ENCODE data around the gene LATS1.

LATS1 gene

GRCh38 chr6:149636124-149636523 lies 81.8 kb downstream of the LATS1 start:
- no peak overlapping the region for H2AFZ ChIP-seq (ENCODE audit: low read depth, low read length)
- H3K4me1 ChIP-seq (ENCODE audit: low read length) = peaks cover 27% of the 10 kb centered on the region
- H3K4me3 ChIP-seq (ENCODE audit: low read length) = no peak overlapping the region
- peaks cover 73% of the 10 kb centered on the region for H3K79me2 ChIP-seq (ENCODE audit: low read length)
- no peak overlapping the region for H3K27ac ChIP-seq (ENCODE audit: low read length)
- H3K36me3 ChIP-seq (replicated peaks; ENCODE audit: low read depth, low read length) = peaks cover 16% of the 10 kb centered on the region
- H4K20me1 ChIP-seq (ENCODE audit: insufficient read depth, low read length) = no peaks in the 10 kb centered on the region
- H3K4me2 ChIP-seq (ENCODE audit: low read length) = no peak overlapping the region
- no peak overlapping the region for H3K9ac ChIP-seq (ENCODE audit: low read length)
- TF ChIP-seq CTCF (IDR thresholded peaks at IDR 0.05; ENCODE audit: low read depth, low read length) (no peak), EZH2phosphoT487 (IDR thresholded peaks at IDR 0.05; ENCODE audit: low read depth) (no peak)
- H3K27me3 ChIP-seq (ENCODE audit: low read depth, low read length) = no peaks in the 10 kb centered on the region
- H3K9me3 ChIP-seq (ENCODE audit: insufficient read depth, low read length) = no peaks in the 10 kb centered on the region

GRCh38 chr6:149634315-149634714 lies 83.6 kb downstream of the LATS1 start:
- H3K27ac ChIP-seq (ENCODE audit: low read length) = peak overlapping the region; percentile 40

GRCh38 chr6:149628875-149629510 lies 88.9 kb downstream of the LATS1 start:
- no peak overlapping the region for H2AFZ ChIP-seq (ENCODE audit: low read depth, low read length)
- no peaks in the 10 kb centered on the region for H3K27me3 ChIP-seq (ENCODE audit: low read depth, low read length)
- H3K9ac ChIP-seq (ENCODE audit: low read length) = peak overlapping the region; percentile 59
- peak overlapping the region; percentile 99 for H3K27ac ChIP-seq (ENCODE audit: low read length)
- H3K36me3 ChIP-seq (replicated peaks; ENCODE audit: low read depth, low read length) = peaks cover 36% of the 10 kb centered on the region
- no peaks in the 10 kb centered on the region for H4K20me1 ChIP-seq (ENCODE audit: insufficient read depth, low read length)
- peaks cover 57% of the 10 kb centered on the region for H3K79me2 ChIP-seq (ENCODE audit: low read length)
- no peaks in the 10 kb centered on the region for H3K9me3 ChIP-seq (ENCODE audit: insufficient read depth, low read length)
- TF ChIP-seq EZH2phosphoT487 (IDR thresholded peaks at IDR 0.05; ENCODE audit: low read depth) (no peak), CTCF (IDR thresholded peaks at IDR 0.05; ENCODE audit: low read depth, low read length) (peak; percentile 10; the same call in 1 of the 2 replicates)
- peaks cover 42% of the 10 kb centered on the region for H3K4me1 ChIP-seq (ENCODE audit: low read length)
- peak overlapping the region; percentile 66 for H3K4me3 ChIP-seq (ENCODE audit: low read length)
- H3K4me2 ChIP-seq (ENCODE audit: low read length) = peak overlapping the region; percentile 85

More at GRCh38 chr6:149634315-149634714, 83.6 kb downstream of the LATS1 start:
- Histone ChIP-seq H3K27me3 (ENCODE audit: low read depth, low read length) (no peaks in the 10 kb centered on the region), H3K79me2 (ENCODE audit: low read length) (peaks cover 67% of the 10 kb centered on the region), H3K4me1 (ENCODE audit: low read length) (peaks cover 27% of the 10 kb centered on the region), H3K4me3 (ENCODE audit: low read length) (no peak overlapping the region), H3K4me2 (ENCODE audit: low read length) (no peak overlapping the region), H3K9me3 (ENCODE audit: insufficient read depth, low read length) (no peaks in the 10 kb centered on the region), H2AFZ (ENCODE audit: low read depth, low read length) (no peak overlapping the region), H3K9ac (ENCODE audit: low read length) (no peak overlapping the region), H4K20me1 (ENCODE audit: insufficient read depth, low read length) (no peaks in the 10 kb centered on the region), H3K36me3 (replicated peaks; ENCODE audit: low read depth, low read length) (peaks cover 30% of the 10 kb centered on the region)
- no peak for TF ChIP-seq EZH2phosphoT487 (IDR thresholded peaks at IDR 0.05; ENCODE audit: low read depth)
- TF ChIP-seq CTCF (IDR thresholded peaks at IDR 0.05; ENCODE audit: low read depth, low read length) = no peak

- Histone ChIP-seq H3K4me3 (ENCODE audit: low read length) (no peak overlapping the region), H3K4me2 (ENCODE audit: low read length) (peak overlapping the region; percentile 9; the same call in 1 of the 2 replicates), H3K27ac (ENCODE audit: low read length) (peak overlapping the region; percentile 99), H3K27me3 (ENCODE audit: low read depth, low read length) (no peaks in the 10 kb centered on the region), H3K4me1 (ENCODE audit: low read length) (peaks cover 41% of the 10 kb centered on the region), H3K36me3 (replicated peaks; ENCODE audit: low read depth, low read length) (peaks cover 38% of the 10 kb centered on the region), H3K9me3 (ENCODE audit: insufficient read depth, low read length) (no peaks in the 10 kb centered on the region), H3K9ac (ENCODE audit: low read length) (no peak overlapping the region; the same call in 1 of the 2 replicates), H2AFZ (ENCODE audit: low read depth, low read length) (no peak overlapping the region), H4K20me1 (ENCODE audit: insufficient read depth, low read length) (no peaks in the 10 kb centered on the region), H3K79me2 (ENCODE audit: low read length) (peaks cover 50% of the 10 kb centered on the region)
- no peak for TF ChIP-seq EZH2phosphoT487 (IDR thresholded peaks at IDR 0.05; ENCODE audit: low read depth)
These were observed 90.2 kb downstream of the LATS1 start for GRCh38 chr6:149627672-149628071.

Measured in OCI-LY3 (cell line).